Keratinocyte (primary cell): ENCODE measurements around the gene ZBTB48. TPM values are rescaled to one million over a fixed set of nuclear protein-coding genes. Genes with fewer than 3 reads are reported as not detected.

Experiments
- DNase-seq: peaks from one replicate; pipeline ENCODE4 v3.0.0-alpha.2; 2011; ENCODE audit warnings: low read depth, missing footprints, low spot score
- FAIRE-seq: peaks from 2 replicates; lab custom pipeline; 2011; peaks lifted over from hg19 to GRCh38; lab: Jason Lieb, UNC
- H2AFZ ChIP-seq: 2 replicates; pipeline ENCODE4 v1.6.0; 2012; ENCODE audit warnings: low read length, control low read depth, inconsistent platforms; ENCODE audit not compliant: control insufficient read depth
- H3K27ac ChIP-seq: 2 replicates; pipeline ENCODE4 v1.5.1; 2011; ENCODE audit warnings: low read length; ENCODE audit not compliant: control insufficient read depth, insufficient read depth
- H3K27me3 ChIP-seq: 3 replicates; pipeline ENCODE4 v1.6.0; 2011; ENCODE audit warnings: low read length; ENCODE audit not compliant: control insufficient read depth, insufficient read depth; ENCODE audit errors: extremely low read depth
- H3K36me3 ChIP-seq, 2 experiments: 2 replicates in 1 of 2; 3 replicates in 1 of 2; pipeline ENCODE4 v1.5.1; 2011; ENCODE audit warnings: low read length in 2 of 2, mild to moderate bottlenecking in 1 of 2; ENCODE audit not compliant: control insufficient read depth in 2 of 2, insufficient read depth in 2 of 2; ENCODE audit errors: extremely low read depth in 1 of 2
- H3K4me1 ChIP-seq: 3 replicates; pipeline ENCODE4 v1.5.1; 2011; ENCODE audit warnings: low read length; ENCODE audit not compliant: control insufficient read depth, insufficient read depth; ENCODE audit errors: extremely low read depth
- H3K4me2 ChIP-seq: 3 replicates; pipeline ENCODE4 v1.6.0; 2011; ENCODE audit warnings: low read depth, low read length; ENCODE audit not compliant: control insufficient read depth, insufficient read depth; ENCODE audit errors: extremely low read depth
- H3K4me3 ChIP-seq, 3 experiments: fragments of 200-600 bp in 1 of 3; sonication (generic) in 1 of 3; 2 replicates in 2 of 3; 3 replicates in 1 of 3; pipeline ENCODE4 v1.5.1; 2011 to 2016; ENCODE audit warnings: low read length in 3 of 3, mild to moderate bottlenecking in 3 of 3, control low read depth in 2 of 3, inconsistent platforms in 1 of 3, low read depth in 1 of 3, mixed read lengths in 1 of 3, mixed run types in 1 of 3, moderate library complexity in 1 of 3; ENCODE audit not compliant: control insufficient read depth in 2 of 3, insufficient read depth in 2 of 3; ENCODE audit errors: extremely low read depth in 1 of 3
- H3K79me2 ChIP-seq: 2 replicates; pipeline ENCODE4 v1.6.0; 2012; ENCODE audit warnings: low read length; ENCODE audit not compliant: control insufficient read depth, insufficient read depth
- H3K9ac ChIP-seq: 3 replicates; pipeline ENCODE4 v1.6.0; 2011; ENCODE audit warnings: low read length; ENCODE audit not compliant: control insufficient read depth, insufficient read depth; ENCODE audit errors: extremely low read depth
- H3K9me1 ChIP-seq: 3 replicates; pipeline ENCODE4 v1.6.0; 2011; ENCODE audit warnings: low read length; ENCODE audit not compliant: control insufficient read depth, insufficient read depth; ENCODE audit errors: extremely low read depth
- H3K9me3 ChIP-seq: 2 replicates; pipeline ENCODE4 v1.5.1; 2012; ENCODE audit warnings: low read depth, low read length; ENCODE audit not compliant: control insufficient read depth
- H4K20me1 ChIP-seq: 3 replicates; pipeline ENCODE4 v1.6.0; 2011; ENCODE audit warnings: low read length; ENCODE audit not compliant: control insufficient read depth, insufficient read depth; ENCODE audit errors: extremely low read depth
- EZH2 ChIP-seq: IDR thresholded peaks from one replicate; pipeline ENCODE4 v1.6.1; 2012; ENCODE audit warnings: inconsistent platforms, mild to moderate bottlenecking, low read length, moderate library complexity
- dilution Hi-C: fragments of 300-500 bp; cut with MboI; formaldehyde crosslinking; loops from one replicate; pipeline ENCODE4 v1.7.0; 2020; ENCODE audit warnings: low sequenced_read_pairs; ENCODE audit not compliant: extremely low pct_ligation_motif_present
- polyA plus RNA-seq, 5 experiments: library from polyadenylated mRNA; depleted of rRNA in 3 of 5; stranded (reverse) in 3 of 5; stranded (forward) in 1 of 5; unstranded in 1 of 5; fragments of >200 nt; gene quantifications; 1 replicate in 1 of 5; 2 replicates in 3 of 5; 3 replicates in 1 of 5; pipeline versions ENCODE4 v1.2.1 to v1.2.3, GENCODE V29; 2011 to 2012; ENCODE audit warnings: missing spikeins in 2 of 5, low read depth in 1 of 5, low replicate concordance in 1 of 5
- small RNA-seq, 3 experiments: library from RNA; depleted of rRNA; stranded (forward); fragments of <200 nt; gene quantifications; one replicate each; pipeline ENCODE3, GENCODE V24; 2012; ENCODE audit warnings: low read depth in 3 of 3, low replicate concordance in 1 of 3; ENCODE audit not compliant: insufficient read length in 3 of 3
- TF ChIP-seq, protein P1 (sequence below), 3 experiments: IDR thresholded peaks in 1 of 3; conservative IDR thresholded peaks in 1 of 3; optimal IDR thresholded peaks in 1 of 3; 2 replicates in 2 of 3; 3 replicates in 1 of 3; pipeline versions ENCODE3 to v1.5.1; 2011; ENCODE audit warnings: low read length in 3 of 3, mild to moderate bottlenecking in 3 of 3, moderate library complexity in 2 of 3, control low read depth in 1 of 3, inconsistent platforms in 1 of 3; ENCODE audit not compliant: insufficient read depth in 2 of 3; ENCODE audit errors: extremely low read depth in 1 of 3

Gene ZBTB48
- polyA plus RNA-seq, 1 donor (not counting 4 experiments of a cell fraction or from before 2014, with no cell fraction given): 10.9 TPM

DNA sequence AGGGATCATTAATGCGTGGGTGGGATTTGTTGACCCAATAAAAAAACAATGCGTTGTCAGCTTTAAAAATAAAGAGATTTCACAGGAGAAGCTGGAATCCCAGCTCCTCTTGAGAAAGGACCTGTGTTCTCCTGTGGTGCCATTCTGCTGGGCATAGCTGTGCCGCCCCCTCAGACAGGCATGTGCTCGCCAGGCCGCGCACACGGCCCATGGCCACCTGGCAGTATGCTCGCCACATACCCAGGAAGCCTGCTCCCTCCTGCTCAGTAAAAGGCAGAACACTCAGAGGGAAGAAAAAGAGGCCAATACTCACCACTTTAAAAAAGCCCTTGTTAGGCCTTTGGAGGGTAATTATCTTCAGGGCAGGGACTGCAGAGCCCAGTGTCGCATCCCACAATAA is 58.0 kb downstream of the ZBTB48 start:
- no peak for FAIRE-seq
- no peak overlapping the region for H2AFZ ChIP-seq

DNA sequence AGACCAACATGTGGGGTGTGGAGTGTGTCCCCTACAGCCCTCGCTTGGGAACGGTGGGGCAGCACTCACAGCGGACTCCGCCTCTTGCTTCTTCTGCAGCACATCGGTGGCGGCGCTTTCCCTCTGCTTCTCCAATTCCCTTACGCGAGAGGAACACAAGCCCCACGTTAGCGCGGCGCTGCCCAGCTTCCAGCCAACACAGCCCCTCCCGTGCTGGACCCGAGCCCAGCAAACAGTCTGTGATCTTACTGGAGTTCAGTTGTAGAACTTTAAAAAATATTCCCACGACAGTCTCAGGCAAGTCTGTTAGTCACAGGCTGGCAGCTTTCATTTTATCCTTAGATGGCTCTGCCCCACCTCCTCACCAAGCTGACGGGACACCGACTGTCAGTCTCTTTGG is 58.4 kb downstream of the ZBTB48 start:
- H3K9ac ChIP-seq: no peak overlapping the region

More for the DNA sequence above, 58.0 kb downstream of the ZBTB48 start:
- no peaks in the 10 kb centered on the region for H3K4me1 ChIP-seq
- dilution Hi-C loops: no loop called here
- H3K36me3 ChIP-seq: peaks cover 41 to 42% of the 10 kb centered on the region in 2 experiments
- no peaks in the 10 kb centered on the region for H3K79me2 ChIP-seq
- H3K27me3 ChIP-seq: no peaks in the 10 kb centered on the region
- TF ChIP-seq EZH2: no peak
- TF ChIP-seq, protein P1, sequence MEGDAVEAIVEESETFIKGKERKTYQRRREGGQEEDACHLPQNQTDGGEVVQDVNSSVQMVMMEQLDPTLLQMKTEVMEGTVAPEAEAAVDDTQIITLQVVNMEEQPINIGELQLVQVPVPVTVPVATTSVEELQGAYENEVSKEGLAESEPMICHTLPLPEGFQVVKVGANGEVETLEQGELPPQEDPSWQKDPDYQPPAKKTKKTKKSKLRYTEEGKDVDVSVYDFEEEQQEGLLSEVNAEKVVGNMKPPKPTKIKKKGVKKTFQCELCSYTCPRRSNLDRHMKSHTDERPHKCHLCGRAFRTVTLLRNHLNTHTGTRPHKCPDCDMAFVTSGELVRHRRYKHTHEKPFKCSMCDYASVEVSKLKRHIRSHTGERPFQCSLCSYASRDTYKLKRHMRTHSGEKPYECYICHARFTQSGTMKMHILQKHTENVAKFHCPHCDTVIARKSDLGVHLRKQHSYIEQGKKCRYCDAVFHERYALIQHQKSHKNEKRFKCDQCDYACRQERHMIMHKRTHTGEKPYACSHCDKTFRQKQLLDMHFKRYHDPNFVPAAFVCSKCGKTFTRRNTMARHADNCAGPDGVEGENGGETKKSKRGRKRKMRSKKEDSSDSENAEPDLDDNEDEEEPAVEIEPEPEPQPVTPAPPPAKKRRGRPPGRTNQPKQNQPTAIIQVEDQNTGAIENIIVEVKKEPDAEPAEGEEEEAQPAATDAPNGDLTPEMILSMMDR (optimal IDR thresholded peaks at IDR 0.05 in 1 of 3, IDR thresholded peaks at IDR 0.05 in 1 of 3, conservative IDR thresholded peaks at IDR 0.05 in 1 of 3; ENCODE audit: extremely low read depth in 1 of 3, insufficient read depth in 2 of 3, low read length in 3 of 3): no peak
- no peak overlapping the region for H3K4me2 ChIP-seq
- H3K9ac ChIP-seq: no peak overlapping the region
- no peak for DNase-seq
- no peak overlapping the region for H3K27ac ChIP-seq
- no peak overlapping the region for H3K4me3 ChIP-seq
- H3K9me1 ChIP-seq: no peaks in the 10 kb centered on the region
- no peaks in the 10 kb centered on the region for H4K20me1 ChIP-seq
- no peaks in the 10 kb centered on the region for H3K9me3 ChIP-seq

More for the DNA sequence above, 58.4 kb downstream of the ZBTB48 start:
- TF ChIP-seq EZH2: no peak
- TF ChIP-seq, protein P1 (optimal IDR thresholded peaks at IDR 0.05 in 1 of 3, IDR thresholded peaks at IDR 0.05 in 1 of 3, conservative IDR thresholded peaks at IDR 0.05 in 1 of 3; ENCODE audit: extremely low read depth in 1 of 3, insufficient read depth in 2 of 3, low read length in 3 of 3): no peak
- dilution Hi-C loops: no loop called here
- H3K36me3 ChIP-seq: peaks cover 41 to 45% of the 10 kb centered on the region in 2 experiments
- H3K4me1 ChIP-seq: no peaks in the 10 kb centered on the region
- no peak overlapping the region for H3K27ac ChIP-seq
- H3K9me1 ChIP-seq: no peaks in the 10 kb centered on the region
- no peaks in the 10 kb centered on the region for H3K9me3 ChIP-seq
- no peak overlapping the region for H3K4me3 ChIP-seq
- H3K79me2 ChIP-seq: no peaks in the 10 kb centered on the region
- FAIRE-seq (no peak), DNase-seq (no peak)
- no peaks in the 10 kb centered on the region for H4K20me1 ChIP-seq
- no peak overlapping the region for H3K4me2 ChIP-seq
- H2AFZ ChIP-seq: no peak overlapping the region
- no peaks in the 10 kb centered on the region for H3K27me3 ChIP-seq

Small RNA genes within 50 kb of the gene (small RNA-seq; reads per million reads assigned to genes)
- 0 reads per million in 3 experiments for gene RNU6-731P

Other genes starting within 250 kb of the ZBTB48 start
- 195 to 349 TPM (median 226 TPM) in 3 replicates for gene ACOT7, start 186.2 kb upstream of the ZBTB48 start, polyA plus RNA-seq
- gene HES2, start 160.1 kb upstream of the ZBTB48 start, polyA plus RNA-seq: 30.1 to 51.6 TPM (median 33.9 TPM) in 3 replicates
- gene ESPN, start 155.2 kb upstream of the ZBTB48 start, polyA plus RNA-seq: 0.47 to 3.6 TPM (median 1.2 TPM) in 3 replicates
- 12.2 to 35.8 TPM (median 12.4 TPM) in 3 replicates for gene TNFRSF25, start 113.8 kb upstream of the ZBTB48 start, polyA plus RNA-seq
- 11.8 to 27.7 TPM (median 13.4 TPM) in 3 replicates for gene PLEKHG5, start 88.3 kb upstream of the ZBTB48 start, polyA plus RNA-seq
- 13.7 to 24.6 TPM (median 23.2 TPM) in 3 replicates for gene NOL9, start 25.5 kb upstream of the ZBTB48 start, polyA plus RNA-seq
- gene TAS1R1, start 24.7 kb upstream of the ZBTB48 start, polyA plus RNA-seq: not detected in 3 replicates
- gene KLHL21, start 22.9 kb downstream of the ZBTB48 start, polyA plus RNA-seq: 24.8 to 51.0 TPM (median 32.8 TPM) in 3 replicates
- gene PHF13, start 33.7 kb downstream of the ZBTB48 start, polyA plus RNA-seq: 2.4 to 8.3 TPM (median 4.5 TPM) in 3 replicates
- 5.1 to 6.0 TPM (median 5.1 TPM) in 3 replicates for gene THAP3, start 44.9 kb downstream of the ZBTB48 start, polyA plus RNA-seq
- 20.5 to 53.1 TPM (median 40.8 TPM) in 3 replicates for gene DNAJC11, start 121.8 kb downstream of the ZBTB48 start, polyA plus RNA-seq
- gene CAMTA1, start 205.5 kb downstream of the ZBTB48 start, polyA plus RNA-seq: 30.5 to 54.4 TPM (median 51.4 TPM) in 3 replicates